GM12878 (cell line): ENCODE measurements around the gene PNPLA8. TPM values are rescaled to one million over a fixed set of nuclear protein-coding genes. Genes with fewer than 3 reads are reported as not detected.

Source experiments
- ATAC-seq: fragments of 200-7000 bp; cut with Tn5 transposase; 3 replicates; pipeline ENCODE4 v1.9.1; 2020; ENCODE audit warnings: mild to moderate bottlenecking, moderate library complexity
- BruUV-seq: library from RNA; stranded (reverse); fragments of 400-500 nt; replicated peaks from 2 replicates; lab custom pipeline; 2021; lab: Mats Ljungman, UMichigan
- CTCF ChIA-PET: fragments of 300-600 bp; sonication (Branson Sonifier 250); formaldehyde crosslinking; extraction: SDS; loops from one replicate; lab custom pipeline; 2021; ENCODE audit warnings: inconsistent platforms; lab: Yijun Ruan, JAX
- POLR2A ChIA-PET: fragments of 350-600 bp; formaldehyde crosslinking; extraction: SDS; loops from one replicate; lab custom pipeline; 2021; ENCODE audit warnings: inconsistent platforms; lab: Charles Lee
- RAD21 ChIA-PET: fragments of 300-600 bp; sonication (Branson Sonifier 250); formaldehyde crosslinking; loops from one replicate; lab custom pipeline; 2023; ENCODE audit warnings: antibody characterized with exemption; ENCODE audit not compliant: unreplicated experiment; lab: Charles Lee
- SMC1A ChIA-PET: fragments of 300-600 bp; sonication (Branson Sonifier 250); formaldehyde crosslinking; loops from one replicate; lab custom pipeline; 2023; ENCODE audit not compliant: unreplicated experiment, uncharacterized antibody; lab: Charles Lee
- DNase-seq: peaks from one replicate; pipeline ENCODE4 v3.0.0-alpha.2; 2011; ENCODE audit warnings: low read depth, low spot score
- FAIRE-seq: peaks from 3 replicates; lab custom pipeline; 2011; peaks lifted over from hg19 to GRCh38; lab: Jason Lieb, UNC
- H2AFZ ChIP-seq: 2 replicates; pipeline ENCODE4 v1.6.0; 2011; ENCODE audit warnings: low read depth, low read length, control low read depth; ENCODE audit not compliant: control insufficient read depth
- H3K27ac ChIP-seq: 2 replicates; pipeline ENCODE4 v1.5.1; 2011; ENCODE audit warnings: control low read depth; ENCODE audit not compliant: control insufficient read depth, insufficient read depth
- H3K27me3 ChIP-seq, 2 experiments: replicated peaks in 1 of 2; 2 replicates each; pipeline versions ENCODE4 v1.6.0 to v1.6.1; 2011; ENCODE audit warnings: low read length in 1 of 2; ENCODE audit not compliant: control insufficient read depth in 2 of 2, insufficient read depth in 2 of 2
- H3K36me3 ChIP-seq, 2 experiments: 2 replicates each; pipeline ENCODE4 v1.5.1; 2011; ENCODE audit warnings: low read length in 1 of 2; ENCODE audit not compliant: control insufficient read depth in 2 of 2, insufficient read depth in 2 of 2
- H3K4me1 ChIP-seq: 2 replicates; pipeline ENCODE4 v1.6.1; 2011; ENCODE audit warnings: mild to moderate bottlenecking, low read length, moderate library complexity, mixed read lengths; ENCODE audit not compliant: control insufficient read depth, insufficient read depth
- H3K4me2 ChIP-seq: 2 replicates; pipeline ENCODE4 v1.6.0; 2011; ENCODE audit warnings: control low read depth; ENCODE audit not compliant: control insufficient read depth, insufficient read depth
- H3K4me3 ChIP-seq: fragments of 200-600 bp; sonication (generic); 2 replicates; pipeline ENCODE4 v1.5.1; 2016
- H3K79me2 ChIP-seq: 2 replicates; pipeline ENCODE4 v1.6.0; 2011; ENCODE audit warnings: low read length; ENCODE audit not compliant: control insufficient read depth, insufficient read depth
- H3K9ac ChIP-seq: 2 replicates; pipeline ENCODE4 v1.8.0; 2011; ENCODE audit warnings: low read length, control low read depth, mixed read lengths; ENCODE audit not compliant: control insufficient read depth, insufficient read depth
- H3K9me3 ChIP-seq: replicated peaks from 3 replicates; pipeline ENCODE4 v1.5.1; 2011; ENCODE audit warnings: mild to moderate bottlenecking, low read length; ENCODE audit not compliant: control insufficient read depth, insufficient read depth
- H4K20me1 ChIP-seq: 2 replicates; pipeline ENCODE4 v1.6.0; 2011; ENCODE audit not compliant: control insufficient read depth, insufficient read depth
- ASH2L ChIP-seq: fragments of 300-600, 200-600 bp; sonication (generic); IDR thresholded peaks from 2 replicates; pipeline ENCODE4 v1.6.1; 2017; ENCODE audit warnings: low read depth, mild to moderate bottlenecking, borderline replicate concordance
- ATF3 ChIP-seq: IDR thresholded peaks from 2 replicates; pipeline ENCODE4 v1.6.1; 2011; ENCODE audit warnings: low read depth, mild to moderate bottlenecking, low read length, moderate library complexity, borderline replicate concordance; ENCODE audit errors: extremely low read depth
- BCLAF1 ChIP-seq: fragments of 450-650 bp; IDR thresholded peaks from 2 replicates; pipeline ENCODE4 v1.6.1; 2017; ENCODE audit warnings: antibody characterized with exemption, mild to moderate bottlenecking, moderate library complexity
- CREB1 ChIP-seq: IDR thresholded peaks from 2 replicates; pipeline ENCODE4 v1.6.1; 2012; ENCODE audit warnings: low read depth, mild to moderate bottlenecking, inconsistent platforms
- ELK1 ChIP-seq: IDR thresholded peaks from 2 replicates; pipeline ENCODE4 v1.6.1; 2012; ENCODE audit warnings: low read depth, low read length, improper control_type of control experiment
- ETV6 ChIP-seq, 2 experiments: fragments of 450-650 bp in 1 of 2; IDR thresholded peaks in 1 of 2; conservative IDR thresholded peaks in 1 of 2; 2 replicates each; pipeline ENCODE4 v1.6.1; 2014; ENCODE audit warnings: antibody characterized with exemption in 1 of 2, borderline replicate concordance in 1 of 2, low read depth in 1 of 2, mild to moderate bottlenecking in 1 of 2, moderate library complexity in 1 of 2
- GATAD2B ChIP-seq: fragments of 450-650 bp; conservative IDR thresholded peaks from 2 replicates; pipeline ENCODE4 v1.6.1; 2017; ENCODE audit warnings: low read depth, mild to moderate bottlenecking, moderate library complexity
- KDM1A ChIP-seq: fragments of 200-600 bp; sonication (generic); IDR thresholded peaks from 2 replicates; pipeline ENCODE4 v1.6.1; 2016; ENCODE audit warnings: borderline replicate concordance
- NKRF ChIP-seq: fragments of 450-650 bp; conservative IDR thresholded peaks from 2 replicates; pipeline ENCODE4 v1.6.1; 2017; ENCODE audit warnings: mild to moderate bottlenecking, moderate library complexity
- STAT1 ChIP-seq: fragments of 450-650 bp; conservative IDR thresholded peaks from 2 replicates; pipeline ENCODE4 v1.6.1; 2014; ENCODE audit warnings: antibody characterized with exemption, mild to moderate bottlenecking
- SUPT20H ChIP-seq: IDR thresholded peaks from 2 replicates; pipeline ENCODE4 v1.6.1; 2011; ENCODE audit warnings: low read depth, mild to moderate bottlenecking, low read length, moderate library complexity, borderline replicate concordance; ENCODE audit not compliant: control insufficient read depth
- TAF1 ChIP-seq: IDR thresholded peaks from 2 replicates; pipeline ENCODE4 v1.6.1; 2011; ENCODE audit warnings: mild to moderate bottlenecking, low read depth, low read length, borderline replicate concordance
- ZNF24 ChIP-seq: fragments of 450-650 bp; IDR thresholded peaks from 2 replicates; pipeline ENCODE4 v1.6.1; 2017; ENCODE audit warnings: antibody characterized with exemption, mild to moderate bottlenecking
- WGBS: methylation state at CpG from one replicate; pipeline ENCODE4 v1.1.6; 2016; ENCODE audit warnings: low lambda C conversion rate; ENCODE audit not compliant: insufficient replicate concordance, insufficient coverage; ENCODE audit errors: missing lambda C conversion rate; 5-methylcytosine and 5-hydroxymethylcytosine counted together
- in situ Hi-C: fragments of 300-500 bp; cut with MboI; formaldehyde crosslinking; loops from 9 replicates; pipeline ENCODE4 v1.14.3; 2018; ENCODE audit warnings: mixed read lengths
- intact Hi-C: fragments of 100-400 bp; cut with micrococcal nuclease; formaldehyde crosslinking; loops from one replicate; pipeline ENCODE4 v1.14.2; 2022; ENCODE audit not compliant: unreplicated experiment
- polyA plus RNA-seq, 11 experiments: library from polyadenylated mRNA; depleted of rRNA in 4 of 11; unstranded in 6 of 11; stranded (reverse) in 5 of 11; fragments of >200 nt; fragmentation: Nextera tagmentation in 4 of 11; fragmentation: Illumina TruSeq in 1 of 11; extraction: Ambion mirVana in 4 of 11; extraction: Trizol in 1 of 11; gene quantifications; 1 replicate in 1 of 11; 2 replicates in 10 of 11; pipeline versions ENCODE4 v1.2.1 to v1.2.3, GENCODE V29; 2011 to 2016; ENCODE audit warnings: inconsistent platforms in 2 of 11, missing spikeins in 2 of 11, low read depth in 1 of 11
- total RNA-seq, 4 experiments: library from RNA; depleted of rRNA in 3 of 4; stranded (reverse); fragments of >200 nt in 3 of 4; fragmentation: Illumina TruSeq in 1 of 4; extraction: Trizol in 1 of 4; gene quantifications; 2 replicates each; pipeline versions ENCODE4 v1.2.1 to v1.2.3, GENCODE V29; 2013 to 2021

Gene PNPLA8
- total and polyA plus RNA-seq, 10 of the 15 experiments (the other 5 are each of a cell fraction or from before 2014, with no cell fraction given): 8.0 to 16.3 (median 12.2) TPM

GRCh38 chr7:108492742-108493141 lies 33.2 kb downstream of the PNPLA8 start:
- intact Hi-C loops (no loop called here), in situ Hi-C loops (no loop called here)
- 90% methylated on average over 4 of the region's 4 CpGs for WGBS
- no peak overlapping the region for H3K9ac ChIP-seq
- ChIA-PET SMC1A (interaction anchor here (6.8 kb wide), 1 partner anchor 309 kb away, joined by 52 read pairs; no protein-coding TSS in a partner anchor), POLR2A (no interaction called here), RAD21 (no interaction called here), CTCF (interaction anchor here (5.4 kb wide), 1 partner anchor 314 kb away, joined by 60 read pairs; no protein-coding TSS in a partner anchor)
- no peak for TF ChIP-seq STAT1
- no peak for TF ChIP-seq ZNF24
- TF ChIP-seq ELK1: no peak
- TF ChIP-seq TAF1: no peak
- TF ChIP-seq ETV6 (conservative IDR thresholded peaks at IDR 0.05 in 1 of 2, IDR thresholded peaks at IDR 0.05 in 1 of 2; ENCODE audit: borderline replicate concordance in 1 of 2, low read depth in 1 of 2): no peak
- TF ChIP-seq BCLAF1: no peak
- TF ChIP-seq KDM1A: no peak
- TF ChIP-seq CREB1: no peak
- no peak for TF ChIP-seq NKRF
- TF ChIP-seq ATF3: no peak
- TF ChIP-seq ASH2L: no peak
- no peak for TF ChIP-seq GATAD2B
- TF ChIP-seq SUPT20H: no peak
- H3K4me3 ChIP-seq: no peak overlapping the region
- BruUV-seq: no TSS peak
- H2AFZ ChIP-seq: no peak overlapping the region
- H3K36me3 ChIP-seq: peaks cover 0 to 3% of the 10 kb centered on the region in 2 experiments; a peak in 1 of 4 replicates
- no peak overlapping the region for H3K4me2 ChIP-seq
- no peaks in the 10 kb centered on the region for H3K27me3 ChIP-seq
- ATAC-seq (no peak), FAIRE-seq (no peak), DNase-seq (no peak)
- H3K4me1 ChIP-seq: no peaks in the 10 kb centered on the region
- no peak overlapping the region for H3K27ac ChIP-seq
- H3K9me3 ChIP-seq: no peaks in the 10 kb centered on the region
- no peaks in the 10 kb centered on the region for H3K79me2 ChIP-seq
- no peaks in the 10 kb centered on the region for H4K20me1 ChIP-seq
